Islet precursor cell (in vitro differentiated cells): ENCODE results near the gene C2orf80.
"Not testable (repeated sequence)": the region's sequence is repeated elsewhere in the genome, so short reads cannot be mapped to it uniquely, and the experiment has no call there.

Experiments
- DNase-seq: peaks from one replicate; pipeline ENCODE4 v3.0.0-alpha.2; 2018

The C2orf80 gene

GRCh38 chr2:208175840-208176153 is 14.0 kb downstream of the C2orf80 start:
- no peak for DNase-seq

- DNase-seq: peak; percentile 84
Observed at GRCh38 chr2:208175069-208175839, 14.6 kb downstream of the C2orf80 start.

GRCh38 chr2:208174144-208174543 is 15.7 kb downstream of the C2orf80 start:
- DNase-seq: no peak

- no peak for DNase-seq
Observed at GRCh38 chr2:208172125-208172524, 17.7 kb downstream of the C2orf80 start.

GRCh38 chr2:208164951-208165755 is 24.7 kb downstream of the C2orf80 start:
- DNase-seq: no peak

GRCh38 chr2:208163489-208163888 is 26.3 kb downstream of the C2orf80 start, which contains the start of gene CRYGA:
Gene CRYGA, minus strand, starts transcription at chr2:208163589. Its CDS starts 33 bp downstream, at chr2:208163556.
- no peak for DNase-seq

GRCh38 chr2:208156439-208156838 is 33.4 kb downstream of the C2orf80 start:
- DNase-seq: no peak

GRCh38 chr2:208153156-208153555 is 36.7 kb downstream of the C2orf80 start:
- DNase-seq: no peak

- DNase-seq: no peak
Observed at GRCh38 chr2:208150956-208151355, 38.9 kb downstream of the C2orf80 start.

GRCh38 chr2:208150094-208150493 is 39.7 kb downstream of the C2orf80 start:
- DNase-seq: no peak

GRCh38 chr2:208148803-208149202 is 41.0 kb downstream of the C2orf80 start:
- DNase-seq: no peak

GRCh38 chr2:208147759-208148158 is 42.1 kb downstream of the C2orf80 start:
- DNase-seq: no peak

GRCh38 chr2:208147008-208147407 is 42.8 kb downstream of the C2orf80 start:
- DNase-seq: no peak

- DNase-seq: no peak
Observed at GRCh38 chr2:208146006-208146405, 43.8 kb downstream of the C2orf80 start, which contains the start of gene CRYGB. Gene CRYGB, minus strand, starts transcription at chr2:208146158. Its CDS starts 38 bp downstream, at chr2:208146120.

GRCh38 chr2:208142925-208143799 is 46.7 kb downstream of the C2orf80 start:
- no peak for DNase-seq

GRCh38 chr2:208142240-208142924 is 47.4 kb downstream of the C2orf80 start:
- no peak for DNase-seq

GRCh38 chr2:208139447-208139846 is 50.4 kb downstream of the C2orf80 start:
- no peak for DNase-seq

- DNase-seq: not testable (repeated sequence)
Observed at GRCh38 chr2:208138334-208138733, 51.5 kb downstream of the C2orf80 start.

GRCh38 chr2:208136716-208137094 is 53.1 kb downstream of the C2orf80 start:
- DNase-seq: no peak

- DNase-seq: no peak
Observed at GRCh38 chr2:208135794-208136715, 53.8 kb downstream of the C2orf80 start.

- no peak for DNase-seq
Observed at GRCh38 chr2:208134928-208135586, 54.8 kb downstream of the C2orf80 start.
